Right renal cortex interstitium (tissue), 3 donors: ENCODE results near the gene RASL11B. TPM values are rescaled to one million over a fixed set of nuclear protein-coding genes. Genes with fewer than 3 reads are reported as not detected.

Source experiments
- DNase-seq, 3 donors: peaks; one replicate each; pipeline ENCODE4 v3.0.0-alpha.2; 2013; ENCODE audit warnings: low read depth in 3 of 3, low spot score in 2 of 3
- polyA plus RNA-seq, 3 donors: library from polyadenylated mRNA; unstranded; fragments of 120-200 nt; gene quantifications; one replicate each; pipeline ENCODE4 v1.2.1, GENCODE V29; 2013; ENCODE audit not compliant: insufficient read length in 3 of 3

The RASL11B gene
- polyA plus RNA-seq, 3 donors: 39.6 to 49.7 (median 47.6) TPM

DNA sequence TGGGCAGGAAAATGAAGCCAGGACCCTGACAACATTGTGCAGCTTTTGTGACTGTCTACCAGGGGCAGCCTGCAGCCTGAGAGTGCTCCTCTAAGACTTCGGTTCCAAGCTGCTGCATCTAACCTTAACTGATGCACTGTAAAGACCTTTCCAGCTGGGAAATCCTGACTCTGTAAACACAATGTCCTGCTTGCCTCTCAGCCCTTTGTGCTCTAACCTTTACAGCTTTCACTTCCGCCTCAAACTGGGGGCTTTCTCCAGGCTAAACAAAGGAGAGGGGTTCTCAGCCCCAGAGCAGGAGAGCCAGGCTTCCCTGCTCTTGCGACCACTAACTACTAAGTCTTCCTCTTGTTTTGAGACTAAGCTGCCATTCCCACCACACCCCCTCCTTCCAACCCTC, 19.3 kb upstream of the RASL11B start:
- DNase-seq: no peak

DNA sequence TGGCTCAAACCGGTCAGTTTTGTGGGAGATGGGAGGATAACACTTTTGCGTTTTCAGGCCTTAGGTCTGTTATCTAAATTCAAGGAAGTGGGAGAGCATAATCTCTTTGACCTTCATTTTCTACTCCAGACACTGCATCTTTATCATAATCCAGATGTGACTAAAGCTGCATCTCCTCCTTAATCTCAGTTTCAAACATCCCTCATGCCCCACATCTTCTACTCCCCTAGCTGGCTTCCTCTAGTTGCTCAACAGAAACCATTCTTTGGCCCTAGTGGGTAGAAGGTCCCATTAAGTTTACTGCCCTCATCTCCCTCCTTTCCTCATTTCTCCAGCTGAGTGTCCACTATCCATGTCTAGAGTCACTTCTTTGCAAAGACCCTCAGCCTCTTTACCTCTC, 18.8 kb upstream of the RASL11B start:
- DNase-seq: no peak

DNA sequence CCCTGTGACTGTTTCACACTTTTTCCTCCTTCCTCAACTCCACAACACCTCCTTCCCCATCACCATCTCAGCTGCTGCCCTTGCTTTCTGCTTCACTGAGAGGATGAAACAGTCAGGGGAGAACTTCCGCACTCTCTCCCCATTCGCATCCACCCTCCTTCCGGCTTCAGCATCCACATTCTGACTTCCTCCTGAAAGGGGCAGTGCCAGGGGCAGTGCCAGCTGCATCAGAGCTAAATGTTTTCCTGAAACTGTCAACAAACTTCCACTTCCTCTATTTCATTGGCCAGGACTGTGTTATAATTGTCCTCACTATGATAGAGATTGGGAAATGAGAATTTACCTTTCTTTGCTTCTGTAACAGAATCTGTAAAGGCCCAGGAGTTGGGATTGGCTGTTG, 18.2 kb upstream of the RASL11B start:
- DNase-seq: no peak

DNA sequence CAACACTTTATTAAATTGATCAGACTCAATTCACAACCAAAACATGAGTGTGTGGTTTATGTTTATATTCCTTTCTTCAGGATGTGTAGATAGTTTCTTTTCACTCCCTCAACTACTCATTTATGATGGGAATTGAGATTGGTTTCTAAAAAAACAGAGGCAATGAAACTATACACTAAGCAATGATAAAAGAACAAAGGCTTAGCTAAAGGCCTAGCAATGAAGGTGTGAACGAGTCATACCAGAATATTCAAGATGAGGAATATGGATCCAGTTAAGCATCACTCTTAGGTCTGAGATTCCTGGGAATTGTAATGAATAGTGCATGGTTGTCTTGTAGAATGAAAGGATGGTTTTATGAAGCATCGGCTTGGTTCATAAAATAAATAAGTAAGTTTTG, 17.5 kb upstream of the RASL11B start:
- DNase-seq: no peak

DNA sequence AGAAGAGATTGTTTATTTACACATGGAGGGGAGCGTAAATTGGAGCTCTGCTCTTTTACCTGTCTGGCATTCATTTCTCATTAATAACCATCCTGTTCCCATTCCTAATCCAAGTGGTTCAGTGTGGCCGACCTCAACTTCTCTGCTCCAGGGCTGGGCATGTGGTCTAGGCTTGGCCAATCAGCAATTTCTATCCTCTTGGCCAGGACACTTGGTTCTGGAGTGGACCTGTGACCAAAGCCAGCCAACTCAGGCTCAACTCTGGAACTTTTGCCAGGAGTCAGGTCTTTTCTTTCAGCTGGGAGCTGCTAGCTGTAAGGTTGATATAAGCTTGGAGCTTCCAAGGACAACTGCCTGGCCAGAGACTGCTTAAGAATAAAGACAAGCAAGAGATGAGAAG, 15.6 kb upstream of the RASL11B start:
- no peak for DNase-seq

DNA sequence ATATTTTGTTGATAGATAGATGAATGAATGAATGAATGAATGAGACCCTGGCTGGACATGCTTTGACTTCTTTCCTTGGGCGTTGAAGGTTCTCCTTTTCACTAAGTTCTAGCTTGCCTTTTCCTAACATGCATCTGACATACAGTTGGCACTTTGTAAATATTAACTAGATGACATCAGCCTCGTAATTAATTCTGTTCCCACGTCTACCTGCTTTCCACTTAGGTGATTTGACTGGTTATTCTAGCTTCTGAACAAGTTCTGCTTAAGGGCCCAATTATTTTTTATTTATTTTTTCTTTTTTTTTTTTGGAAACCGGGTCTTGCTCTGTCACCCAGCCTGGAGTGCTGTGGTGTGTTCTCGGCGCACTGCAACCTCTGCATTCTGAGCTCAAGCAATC, 13.9 kb upstream of the RASL11B start:
- no peak for DNase-seq

DNA sequence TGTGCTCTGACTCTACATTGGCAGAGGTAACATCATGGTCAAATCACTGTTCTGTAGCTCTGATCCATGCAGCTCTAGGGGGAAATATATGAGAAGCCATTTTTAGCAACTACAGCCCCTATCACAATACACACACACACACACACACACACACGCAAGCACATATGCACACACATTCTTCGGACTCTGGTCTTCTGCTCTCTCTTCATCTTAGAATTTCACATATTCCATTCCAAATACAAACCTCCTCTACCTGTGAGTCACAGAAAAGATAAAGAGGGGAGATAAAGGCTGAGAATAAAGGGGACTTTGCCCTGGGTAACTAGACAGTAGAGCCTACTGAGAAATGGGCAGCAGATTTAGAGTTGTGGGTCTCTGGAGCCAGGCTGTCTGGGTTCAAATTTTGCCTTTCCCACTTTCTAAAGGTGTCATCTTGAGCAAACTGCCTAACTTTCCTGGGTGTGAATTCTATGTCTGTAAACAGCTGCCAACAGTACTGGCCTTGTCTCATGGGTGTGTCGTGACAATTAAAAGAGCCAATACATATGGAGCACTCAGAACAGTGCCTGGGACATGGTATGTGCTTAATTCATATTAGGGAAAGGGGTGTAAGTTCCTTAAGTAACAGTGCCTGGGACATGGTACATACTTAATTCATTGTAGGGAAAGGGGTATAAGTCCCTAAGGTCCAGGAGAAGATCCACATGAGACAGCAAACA, 11.6 kb upstream of the RASL11B start:
- no peak for DNase-seq

DNA sequence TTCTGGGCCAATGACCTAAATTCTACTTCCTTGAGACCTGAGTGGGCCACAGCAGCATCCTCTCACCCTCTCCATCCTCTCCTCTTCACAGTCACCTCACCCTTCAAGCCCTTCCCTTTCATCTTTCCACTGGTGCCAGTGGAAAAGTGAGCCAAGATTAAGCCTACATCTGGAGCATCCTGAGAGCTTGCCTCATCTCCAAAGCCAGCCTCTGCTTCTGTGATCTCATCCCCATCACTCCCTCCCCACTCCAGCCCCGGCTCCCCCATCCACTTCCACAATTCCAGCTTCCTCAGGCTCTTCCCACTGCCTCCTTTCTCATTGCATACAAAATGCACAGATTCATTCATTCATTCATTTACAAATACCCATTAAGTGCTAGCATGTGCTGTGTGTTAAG, 10.1 kb upstream of the RASL11B start:
- no peak for DNase-seq

DNA sequence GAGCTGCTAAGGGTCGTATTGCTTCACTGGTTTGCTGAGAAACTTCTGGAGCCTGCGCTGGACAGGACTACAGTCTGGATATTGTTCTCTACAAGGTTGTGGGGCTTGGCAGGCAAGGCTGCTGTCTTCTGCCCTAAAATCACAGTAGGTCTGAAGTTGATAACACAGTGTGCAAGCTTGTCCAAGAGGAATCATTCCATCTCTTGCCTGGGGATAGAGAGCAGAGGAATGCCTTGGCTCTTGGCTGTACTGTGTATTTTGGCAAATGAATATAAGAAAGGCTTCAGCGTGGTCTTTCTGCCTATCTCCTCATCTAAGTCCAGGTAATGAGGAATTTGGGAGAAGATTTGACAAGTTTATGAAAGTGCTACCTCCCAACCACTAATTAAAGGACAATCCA, 9.4 kb upstream of the RASL11B start:
- no peak for DNase-seq

DNA sequence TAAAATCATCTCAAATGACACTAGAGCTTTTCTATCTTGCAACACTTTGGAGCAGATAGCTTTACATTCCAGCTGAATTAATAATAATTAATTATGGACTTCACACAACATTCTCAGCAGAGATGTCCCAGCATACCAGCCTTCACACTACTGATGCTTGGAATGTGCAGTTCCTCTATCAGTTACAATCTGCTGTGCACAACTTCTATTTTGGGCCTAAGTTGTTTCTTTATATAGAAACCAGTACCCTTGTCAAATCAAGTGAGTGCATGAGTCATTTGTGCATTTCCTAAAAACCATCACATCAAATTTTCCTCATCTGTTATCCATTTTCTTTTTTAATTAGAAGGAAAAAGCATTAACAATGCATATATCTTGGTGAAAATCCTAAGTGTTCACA, 8.8 kb upstream of the RASL11B start:
- DNase-seq: no peak

DNA sequence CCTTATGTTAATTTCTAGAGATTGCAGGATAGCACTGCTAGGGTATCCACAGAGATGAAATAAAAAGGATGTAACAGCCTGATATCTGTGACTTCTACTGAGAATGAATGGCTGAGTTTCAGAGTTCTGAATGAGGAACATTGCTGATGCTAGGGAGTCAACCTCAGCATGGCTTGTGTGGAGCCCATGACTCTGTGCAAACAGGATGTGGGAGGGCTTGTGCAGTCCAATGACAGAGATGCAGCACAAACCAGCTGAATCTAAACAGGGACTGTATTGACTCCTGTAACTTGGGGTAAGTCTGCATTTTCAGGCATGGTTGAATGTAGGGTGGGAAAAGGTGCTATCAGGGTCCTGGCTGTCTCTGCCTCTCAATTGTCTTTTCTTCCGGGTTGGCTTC, 5.3 kb upstream of the RASL11B start:
- no peak for DNase-seq

DNA sequence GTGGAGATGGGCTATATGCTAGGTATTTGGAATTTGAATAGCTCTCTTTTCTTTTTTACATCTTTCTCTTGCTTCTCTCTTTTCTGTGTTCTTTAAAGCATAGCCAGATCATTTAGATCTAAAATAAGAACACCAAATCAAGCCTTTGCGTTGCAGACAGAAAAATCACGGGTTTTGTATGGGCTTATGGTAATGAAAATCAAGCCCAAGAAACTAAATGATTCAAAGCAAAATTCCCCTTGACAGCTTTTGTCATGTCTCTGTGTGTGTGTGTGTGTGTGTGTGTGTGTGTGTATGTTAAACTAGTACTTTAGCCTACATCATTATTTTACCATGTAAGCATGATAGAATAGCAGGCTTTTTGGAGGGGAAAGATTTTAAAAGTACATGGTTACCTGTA, 1.8 kb upstream of the RASL11B start:
- no peak for DNase-seq

DNA sequence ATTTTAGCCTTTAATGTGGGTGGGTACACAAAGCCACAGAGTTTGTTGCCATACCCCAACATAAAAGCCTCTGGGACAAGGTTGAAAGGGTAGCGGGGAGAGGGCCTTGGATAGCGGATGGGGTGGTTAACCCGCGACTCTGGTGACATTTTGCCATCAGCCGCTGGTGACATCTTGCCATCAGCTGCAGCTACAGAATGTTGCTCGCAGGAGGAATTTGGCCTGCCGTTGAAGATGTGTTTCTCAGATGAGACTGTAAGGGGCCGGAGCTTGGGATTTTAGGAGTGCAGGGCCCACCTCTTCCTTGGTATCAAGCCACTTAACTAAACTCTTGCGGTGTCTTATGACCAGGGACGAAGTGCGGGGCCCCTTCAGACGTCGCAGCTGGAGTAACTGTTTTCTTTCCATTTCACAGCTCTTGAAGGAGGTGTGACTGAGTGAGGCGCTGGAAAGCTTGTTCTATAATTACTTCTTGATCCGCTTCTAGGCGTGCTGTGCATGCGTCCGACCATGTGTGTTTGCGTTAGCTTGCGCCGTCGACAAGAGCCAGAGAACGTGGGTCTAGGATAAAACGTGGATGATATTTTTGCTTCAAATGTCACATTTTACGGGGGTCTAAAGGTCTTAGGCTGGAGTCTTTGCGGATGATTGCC, 820 bp upstream of the RASL11B start:
- DNase-seq: no peak

DNA sequence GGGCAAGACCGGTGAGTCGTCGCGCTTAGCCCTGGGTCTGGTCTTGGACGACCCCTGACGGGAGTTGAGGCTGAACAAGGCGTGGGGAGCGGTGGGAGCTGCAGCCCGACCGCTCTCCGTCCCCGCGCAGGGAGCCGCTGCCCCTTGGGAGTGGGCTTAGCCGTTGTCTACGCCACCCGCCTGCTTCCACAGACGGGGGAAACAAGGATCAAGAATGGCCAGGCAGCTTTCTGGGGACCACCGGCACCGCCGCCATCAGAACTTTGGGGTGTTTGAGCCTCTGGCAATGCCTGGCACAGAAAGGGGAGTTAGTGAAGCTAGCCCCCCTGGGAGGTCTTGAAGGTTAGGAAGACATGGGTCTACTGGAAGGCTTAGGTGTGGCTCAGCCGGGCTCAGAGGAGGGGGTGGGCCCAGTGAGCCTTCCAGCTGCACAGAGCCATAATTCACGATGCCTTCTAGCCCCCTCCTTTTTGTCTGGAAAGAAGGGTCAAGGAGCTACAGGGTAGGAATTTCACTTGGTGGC, 583 bp downstream of the RASL11B start:
- no peak for DNase-seq

DNA sequence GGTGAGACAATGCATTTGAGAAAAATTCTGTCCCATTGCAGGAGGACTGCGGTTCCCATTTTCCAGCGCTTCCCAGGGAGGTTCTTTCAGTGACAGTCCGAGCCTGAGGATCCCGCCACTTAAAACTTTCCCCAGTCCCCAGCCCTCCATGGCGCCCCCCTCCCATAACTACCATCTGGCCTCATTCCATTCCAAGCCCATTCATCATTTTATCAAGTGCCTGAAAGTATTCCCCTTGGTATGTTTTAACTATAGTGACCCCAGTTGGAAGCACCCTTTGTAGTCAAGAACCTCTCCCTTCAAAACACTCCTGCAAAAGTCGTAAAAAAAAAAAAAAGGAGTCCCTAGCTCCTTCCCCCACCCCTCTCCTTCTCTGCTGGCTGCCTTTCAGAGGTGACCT, 1.2 kb downstream of the RASL11B start:
- no peak for DNase-seq

DNA sequence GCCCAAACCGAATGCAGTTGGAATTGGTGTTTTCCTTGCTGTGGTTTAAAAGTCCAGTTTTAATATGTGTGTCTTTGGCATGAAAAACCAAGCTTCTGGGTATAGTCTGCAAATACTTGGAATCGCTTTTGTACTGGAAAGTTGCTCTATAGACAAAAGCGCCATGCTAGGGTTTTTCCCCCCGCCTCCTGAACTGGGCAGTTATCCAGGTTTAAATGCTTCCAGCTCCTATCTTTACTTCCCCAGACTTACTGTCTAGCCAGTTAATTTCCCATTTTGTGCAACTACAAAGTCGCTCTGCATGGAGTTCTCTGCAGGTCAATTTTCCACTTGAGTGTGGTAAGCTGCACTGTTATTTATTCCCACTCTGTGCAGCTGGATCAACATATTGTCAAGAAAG, 2.7 kb downstream of the RASL11B start:
- DNase-seq: no peak

DNA sequence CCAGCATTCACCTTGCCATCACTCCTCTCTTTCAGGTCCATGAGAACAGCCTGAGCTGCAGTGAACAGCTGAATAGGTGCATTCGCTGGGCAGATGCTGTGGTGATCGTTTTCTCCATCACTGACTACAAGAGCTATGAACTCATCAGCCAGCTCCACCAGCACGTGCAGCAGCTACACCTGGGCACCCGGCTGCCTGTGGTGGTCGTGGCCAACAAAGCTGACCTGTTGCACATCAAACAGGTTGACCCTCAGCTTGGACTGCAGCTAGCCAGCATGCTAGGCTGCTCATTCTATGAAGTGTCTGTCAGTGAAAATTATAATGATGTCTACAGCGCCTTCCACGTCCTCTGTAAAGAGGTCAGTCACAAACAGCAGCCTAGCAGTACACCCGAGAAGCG, 3.2 kb downstream of the RASL11B start:
- DNase-seq: no peak

DNA sequence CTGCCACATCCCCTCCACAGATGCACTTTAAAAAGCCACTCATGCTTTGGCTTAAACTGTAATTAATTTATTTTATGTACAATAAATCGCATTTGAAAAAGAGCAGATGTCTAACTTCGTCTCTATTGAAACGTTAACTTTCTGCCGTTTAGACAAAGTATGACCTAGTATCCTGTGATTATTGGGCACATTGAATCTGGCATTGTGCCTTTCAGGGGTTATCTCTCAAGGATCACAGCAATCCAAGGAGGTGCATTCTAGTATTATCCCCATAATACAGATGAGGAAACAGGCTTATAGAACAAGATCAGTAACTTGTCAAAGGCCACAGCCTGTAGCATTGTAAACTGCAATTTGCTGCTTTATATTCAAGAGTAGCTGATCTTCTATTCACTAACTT, 4.6 kb downstream of the RASL11B start:
- no peak for DNase-seq

DNA sequence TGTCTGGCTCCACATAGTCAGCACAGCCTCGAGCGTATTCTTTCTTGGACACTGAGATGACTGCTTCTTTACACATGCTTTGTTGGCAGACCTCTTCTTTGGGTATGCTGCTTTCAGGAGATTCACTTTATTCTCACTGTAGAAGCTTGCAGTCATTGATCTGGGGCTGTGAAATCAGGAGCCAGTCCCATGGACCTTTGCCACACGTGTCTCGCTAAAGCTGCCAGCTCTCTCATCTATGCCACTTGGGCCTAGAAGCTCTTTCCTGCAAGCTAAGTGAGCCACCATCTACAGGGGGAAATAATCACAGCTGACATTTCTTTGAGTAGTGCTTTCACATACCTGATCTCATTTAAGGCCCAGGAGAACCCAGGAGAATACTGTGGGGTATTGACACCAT, 5.0 kb downstream of the RASL11B start:
- no peak for DNase-seq

DNA sequence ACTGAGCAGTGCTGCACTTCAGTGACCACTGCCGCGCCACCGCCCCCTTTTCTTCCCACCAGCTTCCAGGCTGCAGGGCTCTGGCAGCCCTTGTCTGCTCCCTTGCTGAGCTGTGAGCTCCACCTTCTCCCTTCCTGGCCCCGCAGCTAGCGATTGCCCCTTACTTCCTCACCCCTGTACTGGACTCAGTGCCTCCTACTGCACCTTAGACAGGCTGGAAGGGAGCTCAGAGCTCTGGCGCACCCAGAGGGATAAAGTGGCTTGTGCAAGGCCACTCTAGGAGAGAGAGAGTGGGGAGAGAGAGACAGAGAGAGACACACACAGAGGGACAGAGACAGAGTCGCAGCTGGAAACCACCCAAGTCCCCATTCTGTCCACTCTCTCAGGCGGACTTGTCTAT, 6.0 kb downstream of the RASL11B start:
- no peak for DNase-seq

DNA sequence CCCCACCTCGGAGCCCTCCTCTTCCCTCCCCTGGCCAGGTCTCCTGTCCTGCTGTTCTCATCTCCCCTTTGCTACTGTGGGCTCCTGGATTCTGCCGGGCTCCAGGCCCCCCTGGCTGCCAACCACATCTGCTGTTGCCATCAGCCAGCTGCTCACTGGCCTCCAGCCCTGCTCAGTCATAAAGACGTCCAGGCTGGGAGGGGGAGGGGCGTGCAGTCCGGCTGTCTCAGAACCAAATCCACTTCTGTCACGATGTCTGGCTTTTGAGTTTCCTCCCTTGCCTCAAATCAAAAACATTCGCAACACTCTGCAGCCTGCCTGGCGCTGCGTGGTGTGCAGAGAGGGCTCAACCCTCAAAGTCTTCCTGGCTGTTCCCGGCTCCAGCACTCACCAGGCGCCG, 7.1 kb downstream of the RASL11B start:
- no peak for DNase-seq

DNA sequence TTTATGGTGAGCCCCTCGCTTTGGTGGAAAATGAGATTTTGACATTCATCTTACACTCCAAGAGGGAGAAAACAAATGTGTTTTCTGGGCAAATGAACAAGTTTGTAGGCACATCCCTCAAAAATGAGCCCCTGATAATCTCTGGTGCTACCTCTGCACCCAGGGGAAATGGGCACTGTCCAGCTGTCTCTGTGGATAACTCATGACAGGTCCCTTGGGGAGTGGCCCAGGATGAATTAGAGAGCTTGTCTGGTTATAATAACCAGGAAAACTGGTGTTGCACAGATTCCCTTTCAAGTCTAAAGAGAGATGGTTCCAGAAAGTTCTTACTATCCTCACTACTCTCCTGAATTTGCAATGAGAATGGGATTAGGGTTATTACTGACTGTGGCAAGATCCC, 7.5 kb downstream of the RASL11B start:
- DNase-seq: no peak

DNA sequence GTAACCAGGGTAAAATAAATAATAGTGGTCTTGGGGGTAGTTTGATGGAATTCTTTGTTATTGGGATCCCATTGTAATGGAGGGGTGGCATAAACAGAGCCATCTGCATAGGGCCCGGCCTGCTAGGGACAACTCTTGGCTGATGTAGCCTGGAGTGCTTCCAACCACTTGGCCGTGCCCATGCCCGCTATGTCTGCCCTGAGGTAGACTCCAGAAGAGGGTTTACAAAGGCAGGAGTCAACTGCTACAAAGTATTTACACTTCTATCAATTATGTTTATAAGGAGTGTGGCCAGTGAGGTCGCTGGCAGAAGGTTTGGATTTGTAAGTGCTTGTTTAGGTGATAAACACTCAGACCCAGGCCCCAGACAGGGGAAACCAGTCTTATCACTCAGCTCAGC, 8.1 kb downstream of the RASL11B start:
- DNase-seq: no peak
